GM12873 (cell line): Measurements from ENCODE around the gene PKP2.

Experiments
- TF ChIP-seq, protein P1 (sequence below): IDR thresholded peaks from 2 replicates; pipeline ENCODE4 v1.5.1; 2012; ENCODE audit warnings: low read depth, mild to moderate bottlenecking, moderate library complexity, low read length, control low read depth; ENCODE audit not compliant: insufficient read depth; ENCODE audit errors: missing control alignments

Gene PKP2

DNA sequence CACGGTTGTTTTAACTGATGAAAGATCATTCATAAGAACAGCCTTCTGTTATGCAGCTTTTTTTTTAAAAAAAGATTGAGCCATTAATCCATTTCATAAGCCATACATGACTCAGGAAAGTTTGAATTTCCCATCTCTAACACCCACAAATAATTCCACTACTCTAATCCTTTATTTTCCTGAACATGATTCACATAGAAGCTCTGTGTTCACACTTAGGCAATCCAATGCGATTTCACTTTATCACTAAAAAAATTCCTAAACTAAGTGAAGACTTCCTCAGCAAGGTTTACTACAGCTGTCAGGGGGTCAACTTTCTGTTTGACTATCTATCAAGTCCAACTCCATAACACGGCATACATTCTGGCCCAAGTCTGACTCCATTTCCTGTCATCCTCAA lies 25.9 kb downstream of the PKP2 start:
- TF ChIP-seq, protein P1, sequence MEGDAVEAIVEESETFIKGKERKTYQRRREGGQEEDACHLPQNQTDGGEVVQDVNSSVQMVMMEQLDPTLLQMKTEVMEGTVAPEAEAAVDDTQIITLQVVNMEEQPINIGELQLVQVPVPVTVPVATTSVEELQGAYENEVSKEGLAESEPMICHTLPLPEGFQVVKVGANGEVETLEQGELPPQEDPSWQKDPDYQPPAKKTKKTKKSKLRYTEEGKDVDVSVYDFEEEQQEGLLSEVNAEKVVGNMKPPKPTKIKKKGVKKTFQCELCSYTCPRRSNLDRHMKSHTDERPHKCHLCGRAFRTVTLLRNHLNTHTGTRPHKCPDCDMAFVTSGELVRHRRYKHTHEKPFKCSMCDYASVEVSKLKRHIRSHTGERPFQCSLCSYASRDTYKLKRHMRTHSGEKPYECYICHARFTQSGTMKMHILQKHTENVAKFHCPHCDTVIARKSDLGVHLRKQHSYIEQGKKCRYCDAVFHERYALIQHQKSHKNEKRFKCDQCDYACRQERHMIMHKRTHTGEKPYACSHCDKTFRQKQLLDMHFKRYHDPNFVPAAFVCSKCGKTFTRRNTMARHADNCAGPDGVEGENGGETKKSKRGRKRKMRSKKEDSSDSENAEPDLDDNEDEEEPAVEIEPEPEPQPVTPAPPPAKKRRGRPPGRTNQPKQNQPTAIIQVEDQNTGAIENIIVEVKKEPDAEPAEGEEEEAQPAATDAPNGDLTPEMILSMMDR: no peak

DNA sequence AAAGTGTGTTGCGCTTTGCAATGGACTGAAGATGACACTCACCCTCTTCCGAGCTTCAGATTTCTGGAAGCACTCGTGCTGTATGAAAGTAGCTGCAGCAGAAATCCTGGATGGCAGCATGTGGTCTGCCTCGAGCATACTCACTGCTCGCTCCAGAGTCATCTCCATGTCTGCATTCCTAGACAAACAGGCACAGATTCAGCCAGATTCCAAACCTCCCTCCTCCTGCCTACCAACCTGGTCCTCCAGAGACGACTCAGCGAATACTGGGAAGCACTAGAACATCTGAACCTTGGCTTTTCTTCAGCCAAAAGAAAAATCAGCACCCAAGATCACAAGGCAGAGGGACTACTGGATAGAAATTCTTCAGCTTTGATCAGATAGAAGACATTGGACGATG lies 27.7 kb downstream of the PKP2 start:
- TF ChIP-seq, protein P1: no peak

DNA sequence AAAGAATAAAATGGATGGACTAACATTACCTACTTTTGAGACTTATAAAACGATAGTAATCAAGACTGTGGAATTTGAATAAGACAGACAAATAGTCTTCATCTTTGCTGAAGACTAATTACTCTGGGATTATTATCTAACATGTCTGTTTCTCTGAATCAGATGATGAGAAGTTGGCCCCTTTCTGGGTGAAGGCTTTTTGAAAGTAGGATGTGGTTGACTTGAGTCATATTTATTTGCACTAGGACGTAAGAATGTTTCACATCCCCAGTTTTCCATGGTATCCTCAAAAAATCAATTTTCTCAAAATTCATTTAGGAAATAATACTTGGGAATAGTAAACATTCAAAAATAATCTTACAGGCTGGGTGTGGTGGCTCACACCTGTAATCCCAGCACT lies 31.8 kb downstream of the PKP2 start:
- TF ChIP-seq, protein P1: no peak

DNA sequence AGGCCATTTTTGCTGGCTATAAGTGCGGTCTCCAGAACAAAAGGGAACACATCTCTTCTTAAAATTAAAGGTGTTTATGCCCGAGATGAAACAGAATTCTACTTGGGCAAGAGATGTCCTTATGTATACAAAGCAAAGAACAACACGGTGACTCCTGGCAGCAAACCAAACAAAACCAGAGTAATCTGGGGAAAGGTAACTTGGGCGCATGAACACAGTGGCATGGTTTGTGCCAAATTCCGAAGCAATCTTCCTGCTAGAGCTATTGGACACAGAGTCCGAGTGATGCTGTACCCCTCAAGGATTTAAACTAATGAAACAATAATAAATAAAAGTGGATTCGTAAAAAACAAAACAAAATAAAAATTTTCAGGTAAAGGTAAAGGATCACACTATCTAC lies 33.4 kb downstream of the PKP2 start:
- TF ChIP-seq, protein P1: no peak

DNA sequence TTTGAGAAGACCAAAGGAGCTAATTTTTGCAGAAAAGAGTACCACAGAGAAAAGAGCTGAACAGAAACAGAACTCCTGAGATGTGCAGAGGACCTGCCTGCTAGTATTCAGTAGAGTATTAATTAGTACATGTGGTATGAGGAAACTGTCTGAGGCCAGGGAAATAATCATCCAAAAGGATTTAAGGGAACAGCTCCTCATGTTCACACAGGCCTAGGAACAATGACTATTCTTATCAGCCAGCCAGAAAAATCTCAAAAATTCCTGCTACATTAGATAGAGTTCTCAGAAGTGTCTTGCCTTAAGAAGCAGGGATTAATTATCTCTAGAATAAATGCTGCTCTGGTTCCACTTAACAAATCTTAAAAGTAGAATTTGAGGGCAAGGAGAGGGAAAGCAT lies 36.4 kb downstream of the PKP2 start:
- TF ChIP-seq, protein P1: no peak

DNA sequence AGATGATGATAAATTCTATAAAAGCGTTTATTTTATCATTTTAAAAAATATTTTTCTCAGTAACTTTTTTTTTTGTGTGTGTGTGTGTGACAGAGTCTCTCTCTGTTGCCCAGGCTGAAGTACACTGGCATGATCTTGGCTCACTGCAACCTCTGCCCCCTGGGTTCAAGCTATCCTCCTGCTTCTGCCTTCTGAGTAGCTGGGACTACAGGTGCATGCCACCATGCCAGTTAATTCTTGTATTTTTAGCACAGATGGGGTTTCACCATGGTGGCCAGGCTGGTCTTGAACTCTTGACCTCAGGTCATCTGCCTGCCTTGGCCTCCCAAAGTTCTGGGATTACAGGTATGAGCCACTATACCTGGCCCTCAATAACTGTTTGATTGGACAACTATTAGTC lies 37.2 kb downstream of the PKP2 start:
- TF ChIP-seq, protein P1: no peak

DNA sequence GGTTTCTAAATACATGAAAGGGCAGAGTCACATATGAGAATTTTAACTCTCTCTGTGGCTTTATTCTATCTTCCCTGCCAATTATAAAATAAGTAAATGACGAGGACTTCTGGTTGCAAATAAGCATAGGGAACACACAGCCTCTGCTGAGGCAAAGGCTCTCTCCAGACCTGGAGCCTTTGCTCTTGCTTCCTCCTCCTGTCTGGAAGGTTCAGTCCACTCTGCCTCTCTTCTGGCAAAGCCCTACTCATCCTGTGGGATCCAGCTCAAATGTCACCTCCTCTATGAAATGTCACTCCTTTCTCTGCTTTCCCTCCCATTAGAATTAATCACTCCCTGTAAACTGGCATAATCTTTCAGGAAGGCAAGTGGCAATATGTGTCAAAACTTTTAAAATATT lies 41.9 kb downstream of the PKP2 start:
- TF ChIP-seq, protein P1: no peak
